HG02759 (cell line): ENCODE results near the gene DBNDD1.
"Not testable (repeated sequence)": the region's sequence is repeated elsewhere in the genome, so short reads cannot be mapped to it uniquely, and the experiment has no call there.

Experiments
- ATAC-seq: cut with Tn5 transposase; IDR thresholded peaks from one replicate; pipeline ENCODE4 v1.9.1; 2021; ENCODE audit warnings: mild to moderate bottlenecking, moderate library complexity; ENCODE audit not compliant: unreplicated experiment

Gene DBNDD1, protein sequence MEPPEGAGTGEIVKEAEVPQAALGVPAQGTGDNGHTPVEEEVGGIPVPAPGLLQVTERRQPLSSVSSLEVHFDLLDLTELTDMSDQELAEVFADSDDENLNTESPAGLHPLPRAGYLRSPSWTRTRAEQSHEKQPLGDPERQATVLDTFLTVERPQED

DNA sequence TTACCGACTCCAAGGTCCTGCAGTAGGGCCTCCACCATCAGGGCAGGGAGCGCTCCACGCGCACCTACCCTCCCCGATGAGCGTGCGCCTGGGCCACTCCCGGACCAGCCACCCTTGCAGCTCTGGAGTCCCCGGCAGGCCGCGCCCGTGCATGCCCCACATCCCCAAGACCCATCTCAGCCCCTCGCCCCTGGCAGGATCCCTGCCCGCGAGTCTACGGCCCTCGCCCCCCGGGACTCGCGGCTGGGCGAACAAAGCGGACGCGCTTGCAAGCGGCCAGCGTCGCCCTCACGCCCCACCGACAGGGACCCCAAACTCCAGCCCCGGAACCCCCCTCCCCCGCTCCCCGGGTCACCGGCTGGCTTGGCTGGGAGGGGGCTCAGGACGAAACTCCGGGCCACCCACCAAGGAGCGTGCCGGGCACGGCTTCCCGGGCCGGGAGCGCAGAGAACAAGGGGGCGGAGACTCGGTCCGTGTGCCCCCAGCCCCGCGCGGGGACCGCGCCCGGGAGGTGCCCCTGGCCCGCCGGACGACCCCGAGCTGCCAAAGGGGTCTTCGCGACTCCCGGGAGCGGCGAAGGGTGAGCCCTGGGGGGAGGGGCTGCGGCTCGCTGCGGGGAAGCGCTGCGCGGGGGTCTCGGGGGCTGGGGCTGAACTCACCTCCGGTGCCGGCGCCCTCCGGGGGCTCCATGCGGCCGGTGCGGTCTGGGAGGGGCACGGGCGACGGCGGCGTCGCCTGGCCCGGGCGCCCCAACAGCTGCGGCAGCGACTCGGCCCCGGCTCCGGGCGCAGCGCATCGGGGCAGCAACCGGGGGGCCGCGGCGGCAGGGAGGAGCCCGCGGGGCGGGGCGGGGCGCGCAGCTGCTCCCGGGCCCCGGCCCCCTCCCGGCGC, at the start of gene DBNDD1:
Gene DBNDD1 (minus strand): TSS at position 805 of the 891 bp plus-strand sequence. CDS start 115 bp downstream, at position 690.
- no peak for ATAC-seq

DNA sequence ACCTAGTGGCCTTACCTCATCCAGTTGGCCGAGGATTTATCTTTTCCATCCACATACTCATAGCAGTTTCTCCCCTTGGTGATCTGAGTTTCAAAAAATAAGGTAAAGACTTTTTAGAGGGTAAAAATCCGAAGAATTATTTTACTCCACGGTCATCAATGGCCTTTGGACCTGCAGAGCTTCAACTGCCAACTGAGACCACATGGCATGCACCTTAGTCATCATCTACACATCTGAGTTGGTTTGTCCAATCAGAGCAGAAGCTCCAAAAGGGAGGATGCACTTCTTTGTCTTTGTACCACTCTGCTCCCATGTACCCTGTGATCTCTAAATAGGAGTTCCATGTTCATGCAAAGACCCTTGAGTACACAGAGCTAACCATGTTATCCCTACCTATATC, 42.2 kb upstream of the DBNDD1 start:
- ATAC-seq, result no peak

DNA sequence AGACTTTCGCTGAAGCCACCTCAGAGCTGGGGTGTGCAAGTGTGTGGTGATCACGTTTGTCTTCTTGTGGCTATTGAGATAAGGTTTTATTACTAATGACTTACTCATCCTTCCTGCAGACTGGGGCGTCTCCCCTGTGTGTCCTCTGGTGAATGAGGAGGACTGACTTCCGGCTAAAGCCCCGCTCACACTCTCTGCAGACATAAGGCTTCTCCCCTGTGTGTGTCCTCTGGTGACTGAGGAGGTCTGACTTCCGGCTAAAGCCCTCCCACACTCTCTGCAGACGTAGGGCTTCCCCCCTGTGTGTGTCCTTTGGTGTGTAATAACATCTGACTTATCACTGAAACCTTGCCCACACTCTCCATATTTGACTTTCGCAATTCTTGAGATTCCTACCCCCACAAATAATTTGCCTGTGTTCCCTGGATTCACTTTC, 38.5 kb upstream of the DBNDD1 start:
- no peak for ATAC-seq

DNA sequence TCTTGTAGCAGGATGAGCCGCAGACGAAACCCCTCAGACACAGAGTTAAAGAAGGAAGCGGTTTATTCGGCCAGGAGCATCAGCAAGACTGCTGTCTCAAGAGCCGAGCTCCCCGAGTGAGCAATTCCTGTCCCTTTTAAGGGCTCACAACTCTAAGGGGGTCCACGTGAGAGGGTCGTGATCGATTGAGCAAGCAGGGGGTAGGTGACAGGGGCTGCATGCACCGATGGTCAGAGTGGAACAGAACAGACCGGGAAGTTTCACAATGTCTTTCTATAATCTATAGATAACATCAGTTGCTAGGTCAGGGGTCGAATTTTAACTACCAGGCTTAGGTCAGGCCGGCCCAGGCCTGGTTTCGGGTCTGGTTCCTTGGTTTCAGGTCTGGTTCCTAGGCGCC, 37.3 kb upstream of the DBNDD1 start:
- ATAC-seq, result not testable (repeated sequence)

DNA sequence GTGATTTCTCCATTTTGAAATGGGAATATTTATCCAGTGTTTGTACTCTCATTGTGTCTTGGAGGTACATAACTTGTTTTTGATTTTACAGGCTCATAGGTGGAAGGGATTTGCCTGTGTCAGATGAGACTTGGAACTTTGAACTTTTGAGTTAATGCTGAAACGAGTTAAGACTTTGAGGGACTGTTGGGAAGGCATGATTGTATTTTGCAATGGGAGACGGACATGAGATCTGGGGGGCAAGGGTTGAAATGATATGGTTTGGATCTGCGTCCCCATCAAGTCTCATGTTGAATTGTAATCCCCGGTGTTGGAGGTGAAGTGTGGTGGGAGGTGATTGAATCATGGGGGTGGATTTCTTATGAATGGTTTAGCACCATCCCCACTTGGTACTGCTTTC, 36.1 kb upstream of the DBNDD1 start:
- ATAC-seq, result no peak

DNA sequence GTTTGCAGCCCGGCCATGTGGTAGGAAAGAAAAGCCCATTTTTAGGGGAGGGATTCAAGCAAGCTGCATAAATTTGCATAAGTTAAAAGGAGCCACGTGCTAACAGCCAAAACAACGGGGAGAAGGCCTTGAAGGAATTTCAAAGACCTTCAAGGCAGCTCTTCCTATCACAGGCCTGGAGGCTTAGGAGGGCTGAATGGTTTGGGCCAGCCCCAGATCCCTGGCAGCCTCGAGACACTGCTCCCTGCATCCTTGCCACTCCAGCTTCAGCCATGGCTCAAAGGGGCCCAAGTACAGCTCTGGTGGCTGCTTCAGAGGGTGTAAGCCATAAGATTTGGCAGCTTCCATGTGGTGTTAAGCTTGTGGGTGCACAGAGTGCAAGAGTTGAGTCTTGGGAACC, 35.3 kb upstream of the DBNDD1 start:
- ATAC-seq, result no peak

DNA sequence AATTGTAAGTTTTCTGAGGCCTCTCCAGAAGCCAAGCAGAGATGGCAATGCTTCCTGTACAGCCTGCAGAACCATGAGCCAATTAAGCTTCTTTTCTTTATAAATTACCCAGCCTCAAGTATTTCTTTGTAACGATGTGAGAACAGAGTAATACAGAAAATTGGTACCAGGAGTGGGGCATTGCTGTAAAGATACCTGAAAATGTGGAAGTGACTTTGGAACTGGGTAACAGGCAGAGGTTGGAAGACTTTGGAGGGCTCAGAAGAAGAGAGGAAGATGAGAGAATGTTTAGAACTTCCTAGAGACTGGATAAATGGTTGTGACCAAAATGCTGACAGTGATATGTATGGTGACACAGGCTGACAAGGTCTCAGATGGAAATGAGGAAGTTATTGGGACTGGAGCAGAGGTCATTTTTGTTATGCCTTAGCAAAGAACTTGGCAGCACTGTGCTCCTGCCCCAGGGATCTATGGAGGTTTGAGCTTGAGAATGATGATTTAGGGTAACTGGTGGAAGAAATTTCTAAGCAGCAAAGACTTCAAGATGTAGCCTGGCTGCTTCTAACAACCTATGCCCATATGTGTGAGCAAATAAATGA, 34.7 kb upstream of the DBNDD1 start:
- ATAC-seq, result no peak

DNA sequence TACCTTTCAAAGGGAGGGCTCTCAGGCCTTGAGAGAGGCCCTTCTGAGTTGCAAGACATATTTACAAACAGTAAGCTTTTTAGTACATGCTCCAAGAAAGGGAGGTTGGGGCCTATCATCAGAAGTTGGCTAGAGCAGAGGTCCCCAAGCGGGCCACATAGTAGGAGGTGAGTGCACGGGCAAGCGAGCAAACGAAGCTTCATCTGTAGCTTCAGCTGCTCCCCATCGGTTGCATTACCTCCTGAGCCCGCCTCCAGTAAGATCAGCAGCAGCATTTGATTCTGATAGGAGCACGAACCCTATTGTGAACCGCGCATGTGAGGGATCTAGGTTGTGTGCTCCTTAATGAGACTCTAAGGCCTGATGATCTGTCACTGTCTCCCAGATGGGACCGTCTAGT, 31.7 kb upstream of the DBNDD1 start:
- no peak for ATAC-seq

DNA sequence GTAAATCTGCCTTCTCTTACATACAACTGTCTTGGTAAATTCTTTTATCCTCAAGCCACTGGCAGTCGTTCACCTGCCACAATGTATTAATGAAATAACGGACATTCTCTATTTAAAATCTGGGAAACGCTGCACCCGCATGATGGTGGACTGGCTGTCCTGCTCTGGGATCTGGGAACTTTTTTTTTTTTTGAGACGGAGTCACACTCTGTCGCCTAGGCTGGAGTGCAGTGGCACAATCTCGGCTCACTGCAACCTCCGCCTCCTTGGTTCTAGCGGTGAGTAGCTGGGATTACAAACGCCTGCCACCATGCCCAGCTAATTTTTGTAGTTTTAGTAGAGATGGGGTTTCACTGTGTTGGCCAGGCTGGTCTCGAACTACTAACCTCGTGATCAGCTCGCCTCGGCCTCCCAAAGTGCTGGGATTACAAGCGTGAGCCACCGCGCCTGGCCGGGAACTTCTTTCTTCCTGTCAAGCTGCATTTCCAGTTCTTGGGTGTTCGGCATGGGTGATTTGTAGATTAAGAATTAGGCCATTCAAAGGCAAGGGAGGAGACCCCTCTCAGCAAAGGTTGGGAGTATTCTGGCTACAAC, 29.6 kb upstream of the DBNDD1 start:
- ATAC-seq, result no peak

DNA sequence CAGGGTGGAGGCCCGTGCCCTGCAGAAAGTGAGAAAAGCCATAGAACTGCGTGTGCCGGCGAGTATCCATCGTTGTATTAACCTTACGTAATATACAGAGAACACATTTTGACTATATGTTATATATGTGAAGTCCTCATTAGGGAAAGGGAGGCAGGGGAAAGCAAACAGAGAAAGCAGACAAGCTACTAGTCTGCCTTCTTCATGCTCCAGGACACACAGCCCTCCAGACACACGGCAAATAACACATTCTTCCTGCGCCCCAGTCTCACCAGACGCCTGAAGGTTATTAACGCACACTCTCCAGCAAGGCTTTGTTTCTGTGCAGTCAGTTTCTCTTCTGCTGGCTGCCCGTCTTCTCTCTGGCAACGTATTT, 29.1 kb upstream of the DBNDD1 start:
- no peak for ATAC-seq

DNA sequence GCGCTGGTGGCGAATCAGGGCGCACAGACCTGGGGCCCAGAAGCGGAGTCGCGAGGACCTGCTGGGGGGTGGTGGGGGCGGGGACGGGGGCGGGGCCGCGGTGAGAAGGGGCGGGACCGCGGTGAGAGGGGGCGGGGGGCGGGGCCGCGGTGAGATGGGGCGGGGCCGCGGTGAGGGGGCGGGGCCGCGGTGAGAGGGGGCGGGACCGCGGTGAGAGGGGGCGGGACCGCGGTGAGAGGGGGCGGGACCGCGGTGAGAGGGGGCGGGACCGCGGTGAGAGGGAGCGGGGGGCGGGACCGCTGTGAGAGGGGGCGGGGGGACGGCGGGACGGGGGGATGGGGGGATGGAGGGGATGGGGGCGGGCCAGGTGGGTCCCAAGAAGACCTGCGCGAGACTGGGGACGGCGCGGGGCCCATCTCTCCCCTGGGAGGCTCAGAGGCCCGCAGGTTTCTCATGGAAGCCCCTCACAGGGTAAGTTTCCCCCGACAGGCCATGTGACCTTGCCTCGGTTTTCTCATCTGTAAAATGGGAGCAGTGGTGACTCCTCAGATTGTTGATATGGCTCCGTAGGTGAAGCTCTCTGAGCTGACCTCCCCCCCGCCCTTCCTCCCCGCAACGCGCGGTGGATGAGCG, 28.6 kb upstream of the DBNDD1 start:
- no peak for ATAC-seq

DNA sequence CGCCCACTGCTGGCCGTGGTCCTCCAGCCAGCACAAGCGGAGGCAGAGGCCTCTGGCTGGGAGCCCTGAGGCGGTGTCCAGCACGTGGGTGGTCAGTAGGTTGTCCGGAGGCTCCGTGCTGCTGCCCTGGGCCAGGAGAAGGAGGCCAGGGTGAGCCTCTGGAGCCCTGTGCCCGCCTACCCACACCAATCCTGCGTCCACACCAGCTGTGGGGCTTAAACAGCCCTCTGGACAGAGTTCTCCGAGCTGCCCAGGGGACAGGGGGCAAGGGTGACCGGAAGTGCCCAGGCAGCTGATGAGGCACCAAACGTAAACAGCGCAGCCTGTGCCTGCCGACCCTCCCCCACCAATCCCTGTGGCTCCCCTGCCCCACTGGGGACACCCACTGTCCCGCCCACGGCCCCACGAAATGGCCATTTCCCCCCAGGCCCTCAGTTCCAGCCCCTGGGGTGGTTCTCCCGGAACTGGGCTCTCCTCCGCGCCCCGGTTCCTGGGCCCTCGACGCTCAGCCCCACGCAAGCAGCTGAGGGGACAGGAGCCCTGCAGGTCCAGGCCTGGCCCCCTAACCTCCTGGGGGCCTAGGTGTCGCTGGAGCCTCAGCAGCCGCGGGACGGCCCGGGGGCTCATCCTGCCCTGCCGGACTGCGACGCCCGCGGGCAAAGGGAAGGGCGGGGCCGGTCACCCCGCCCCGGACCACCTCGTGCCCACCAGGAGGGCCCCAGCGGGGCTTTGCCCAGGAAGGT, 27.9 kb upstream of the DBNDD1 start:
- no peak for ATAC-seq

DNA sequence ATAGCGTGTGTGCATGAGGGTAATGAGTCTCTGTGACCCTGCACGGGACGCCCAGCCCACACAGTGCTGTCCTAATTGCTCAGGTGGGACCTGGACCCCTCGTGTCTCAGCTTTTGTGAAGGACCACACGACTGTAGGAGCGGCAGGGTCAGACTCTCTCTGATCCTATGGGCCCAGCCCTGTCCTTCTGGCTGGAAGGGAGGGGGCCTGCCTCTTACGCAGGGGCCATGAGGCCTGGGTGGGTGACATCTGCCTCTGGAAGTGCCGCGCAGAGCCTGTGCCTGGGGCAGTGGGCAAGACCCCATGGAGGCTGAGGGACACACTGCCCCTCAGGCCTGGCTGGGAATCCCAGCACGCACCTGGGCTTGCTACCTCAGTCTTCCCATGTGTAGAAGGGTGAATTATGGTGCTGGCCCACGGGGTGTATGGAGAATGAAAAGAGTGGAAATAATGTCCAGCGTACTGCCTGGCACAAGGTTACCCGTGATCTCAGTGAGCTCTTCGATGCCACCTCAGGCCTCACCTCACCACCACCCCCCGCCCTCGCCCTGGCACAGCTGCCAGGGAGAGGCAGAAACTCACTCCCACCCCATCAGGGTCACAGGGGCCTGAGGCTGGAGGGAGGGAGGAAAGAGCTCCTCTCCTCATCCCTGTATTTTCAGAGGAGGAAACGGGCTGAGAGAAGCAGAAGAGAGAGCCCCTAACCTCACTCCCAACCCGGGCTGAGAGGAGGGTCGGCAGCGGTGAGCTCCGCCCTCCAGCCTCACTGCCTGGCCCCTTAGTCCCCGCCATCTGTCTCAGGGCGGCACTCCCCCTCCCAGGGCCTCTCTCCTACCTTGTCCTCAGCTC, 27.1 kb upstream of the DBNDD1 start:
- no peak for ATAC-seq

DNA sequence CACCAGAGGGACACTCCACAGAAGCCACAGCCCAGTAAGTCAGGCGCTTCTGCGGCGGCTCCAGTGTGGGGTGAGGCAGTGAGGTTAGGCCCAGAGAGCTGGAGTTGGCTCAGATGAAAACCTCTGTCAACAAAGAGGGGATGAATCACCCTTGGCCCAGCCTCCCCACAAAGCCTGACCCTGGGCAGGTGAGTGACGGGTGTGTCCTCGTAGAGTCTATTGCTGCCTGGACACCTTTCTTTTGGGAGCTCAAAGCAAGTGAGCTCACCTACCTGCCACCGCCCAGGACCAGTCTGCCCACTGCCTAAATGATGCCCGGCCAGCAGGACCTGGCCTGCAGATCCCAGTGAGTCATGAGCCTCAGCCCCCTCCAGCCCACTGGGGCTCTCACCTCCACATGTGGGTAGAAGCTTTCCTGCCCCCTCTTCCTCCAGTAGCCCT, 24.9 kb upstream of the DBNDD1 start:
- no peak for ATAC-seq

DNA sequence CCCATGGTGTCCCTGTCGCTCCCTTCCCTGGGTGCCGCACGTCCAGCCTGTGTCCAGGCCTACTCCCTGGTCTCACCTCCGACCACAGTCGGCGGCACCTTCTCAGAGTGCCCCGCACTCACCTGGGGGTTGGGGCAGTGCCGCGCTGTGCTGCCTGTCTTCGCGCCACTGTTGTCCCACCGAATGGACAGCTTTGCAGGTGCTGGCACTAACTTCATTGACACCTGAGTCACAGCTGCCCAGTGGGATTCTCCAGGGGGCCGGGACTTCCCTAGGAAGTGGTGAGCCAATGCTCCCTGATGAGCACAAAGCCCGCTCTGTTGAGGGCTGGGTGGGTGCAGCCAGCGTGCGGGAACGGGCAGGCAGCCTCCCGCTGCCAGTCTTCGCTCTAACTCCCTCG, 24.3 kb upstream of the DBNDD1 start:
- no peak for ATAC-seq

DNA sequence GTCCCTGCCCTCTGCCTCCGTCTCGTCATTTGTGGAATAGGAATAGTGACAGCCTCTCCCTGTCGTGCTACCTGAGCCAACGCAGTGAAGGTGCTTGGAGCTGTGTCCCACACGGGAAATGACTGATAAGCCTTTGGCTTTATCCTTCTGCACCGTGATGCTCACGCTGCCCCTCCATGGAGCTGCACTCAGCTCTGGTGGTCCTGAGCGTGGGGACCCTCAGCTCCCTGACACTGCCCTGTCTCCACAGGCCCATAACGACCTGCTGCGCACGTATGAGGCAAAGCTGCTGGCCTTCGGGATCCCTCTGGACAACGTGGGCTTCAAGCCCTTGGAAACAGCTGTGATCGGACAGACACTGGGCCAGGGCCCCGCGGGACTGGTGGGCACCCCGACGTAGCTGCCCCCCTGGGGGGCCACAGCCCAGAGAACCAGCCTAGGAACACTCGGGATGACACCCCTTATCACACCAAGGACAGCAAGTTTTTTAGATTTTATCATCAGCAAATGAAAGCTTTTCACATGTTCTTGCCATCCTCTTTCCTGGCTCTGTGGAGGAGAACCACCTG, 23.8 kb upstream of the DBNDD1 start:
- no peak for ATAC-seq

DNA sequence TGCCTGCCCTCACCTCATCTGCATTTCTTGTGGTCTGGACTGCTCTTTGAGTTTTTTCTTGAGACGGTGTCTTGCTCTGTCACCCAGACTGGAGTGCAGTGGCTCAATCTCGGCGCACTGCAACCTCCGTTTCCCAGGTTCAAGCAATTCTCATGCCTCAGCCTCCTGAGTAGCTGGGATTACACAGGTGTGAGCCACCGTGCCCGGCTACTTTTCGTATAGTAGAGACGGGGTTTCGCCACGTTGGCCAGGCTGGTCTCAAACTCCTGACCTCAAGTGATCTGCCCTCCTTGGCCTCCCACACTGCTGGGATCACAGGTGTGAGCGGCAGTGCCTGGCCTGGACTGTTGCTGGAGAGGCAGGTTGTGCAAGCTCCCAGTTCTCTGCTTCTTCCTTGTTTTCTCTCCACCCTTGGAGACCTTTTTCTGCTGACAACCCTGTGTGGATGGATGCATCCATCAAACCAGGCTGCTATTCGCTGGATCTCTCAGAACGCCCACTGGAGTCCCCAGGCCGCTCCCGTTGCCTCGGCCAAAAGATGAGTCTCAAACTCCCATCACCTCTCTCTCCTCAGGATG, 22.7 kb upstream of the DBNDD1 start:
- no peak for ATAC-seq

DNA sequence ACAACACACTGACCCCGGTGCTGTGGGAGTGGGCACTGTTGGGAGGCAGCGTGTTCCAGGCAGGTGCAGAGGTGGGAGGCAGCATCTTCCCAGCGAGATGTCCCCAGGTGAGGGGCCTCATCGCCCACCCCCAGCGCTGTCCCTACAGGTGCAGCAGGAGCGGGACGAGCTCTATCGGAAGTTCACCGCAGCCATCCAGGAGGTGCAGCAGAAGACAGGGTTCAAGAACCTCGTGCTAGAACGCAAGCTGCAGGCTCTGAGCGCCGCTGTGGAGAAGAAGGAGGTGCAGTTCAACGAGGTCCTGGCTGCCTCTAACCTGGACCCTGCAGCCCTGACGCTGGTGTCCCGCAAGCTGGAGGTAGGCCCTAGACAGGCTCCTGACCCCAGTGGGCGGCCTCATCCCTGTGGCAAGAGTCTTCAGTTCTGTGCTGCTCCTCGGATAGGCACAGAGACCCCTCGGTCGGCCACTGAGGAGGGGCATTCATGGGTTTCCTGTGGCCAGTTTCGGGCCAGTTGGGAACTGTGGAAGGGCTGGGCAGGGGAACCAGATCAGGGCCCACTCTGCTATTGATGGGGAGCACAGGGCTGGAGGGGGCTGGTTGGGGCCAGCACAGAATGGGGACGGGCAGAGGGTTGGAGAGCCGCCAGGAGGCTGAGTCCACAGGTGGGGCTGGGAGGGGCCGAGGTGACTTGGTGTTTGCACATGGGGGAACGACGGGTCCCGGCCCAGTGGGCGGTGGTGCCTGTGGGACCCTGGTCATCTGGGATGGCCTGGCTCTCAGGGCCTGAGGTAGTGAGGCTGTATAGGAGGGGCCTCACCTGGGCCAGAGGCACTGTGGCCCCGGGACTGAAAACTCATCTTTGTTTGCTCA, 21.1 kb upstream of the DBNDD1 start:
- ATAC-seq, result no peak
